ENCODE data around the gene CSF1R.
"Not testable (repeated sequence)": the region's sequence is repeated elsewhere in the genome, so short reads cannot be mapped to it uniquely, and the experiment has no call there.

The CSF1R gene

DNA sequence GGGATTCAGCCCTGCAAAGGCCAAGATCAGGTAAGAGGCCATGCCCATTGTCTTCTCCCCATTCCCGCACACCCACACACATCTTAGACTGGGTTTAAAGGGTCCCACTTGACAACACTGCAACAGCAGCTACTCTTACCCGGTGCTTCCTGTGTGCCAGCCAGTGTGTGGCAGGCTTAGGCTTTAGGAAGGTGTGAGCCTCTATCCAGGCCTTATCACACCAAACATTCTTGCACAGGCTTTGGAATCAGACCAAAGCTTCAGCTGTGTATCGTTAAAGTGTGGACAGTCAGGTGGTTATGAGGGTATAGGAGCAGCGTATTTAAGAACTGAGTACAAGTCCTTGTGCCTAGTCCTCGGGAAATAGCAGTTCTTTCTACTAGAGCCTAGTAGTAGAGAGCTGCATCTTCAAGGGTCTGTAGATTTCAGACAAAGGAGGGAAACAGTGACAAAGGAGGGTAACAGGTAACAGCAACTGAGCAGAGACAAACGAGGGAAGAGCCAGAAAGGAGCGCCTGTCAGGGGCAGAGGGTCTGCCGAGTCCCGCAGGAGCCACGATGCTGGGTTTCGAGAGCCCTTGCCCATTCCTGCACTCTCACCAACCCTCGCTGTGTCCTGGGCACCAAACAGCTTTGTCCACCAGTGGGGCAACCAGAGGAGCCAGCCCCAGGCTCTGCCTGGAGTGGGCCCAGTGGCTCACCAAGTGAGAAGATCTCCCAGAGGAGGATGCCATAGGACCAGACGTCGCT, 30.9 kb downstream of the CSF1R start:
- DNase-seq (ENCODE audit: low read depth in 3 of 3, low spot score in 1 of 3): no peak

DNA sequence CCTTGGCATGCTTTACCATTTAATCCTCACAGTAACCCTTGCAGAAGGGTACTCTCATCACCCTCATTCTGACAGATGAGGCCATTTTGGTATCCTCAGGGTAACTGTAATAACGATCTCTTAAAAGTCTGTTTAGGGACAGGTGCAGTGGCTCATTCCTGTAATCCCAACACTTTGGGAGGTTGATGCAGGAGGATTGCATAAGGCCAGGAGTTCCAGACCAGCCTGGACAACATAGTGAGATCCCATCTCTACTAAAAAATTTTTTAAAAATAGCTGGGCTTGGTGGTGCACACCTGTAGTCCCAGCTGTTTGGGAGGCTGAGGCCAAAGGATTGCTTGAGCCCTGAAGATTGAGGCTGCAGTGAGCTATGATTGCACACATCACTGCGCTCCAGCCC, 31.8 kb downstream of the CSF1R start:
- DNase-seq (ENCODE audit: low read depth in 3 of 3, low spot score in 1 of 3): no peak

DNA sequence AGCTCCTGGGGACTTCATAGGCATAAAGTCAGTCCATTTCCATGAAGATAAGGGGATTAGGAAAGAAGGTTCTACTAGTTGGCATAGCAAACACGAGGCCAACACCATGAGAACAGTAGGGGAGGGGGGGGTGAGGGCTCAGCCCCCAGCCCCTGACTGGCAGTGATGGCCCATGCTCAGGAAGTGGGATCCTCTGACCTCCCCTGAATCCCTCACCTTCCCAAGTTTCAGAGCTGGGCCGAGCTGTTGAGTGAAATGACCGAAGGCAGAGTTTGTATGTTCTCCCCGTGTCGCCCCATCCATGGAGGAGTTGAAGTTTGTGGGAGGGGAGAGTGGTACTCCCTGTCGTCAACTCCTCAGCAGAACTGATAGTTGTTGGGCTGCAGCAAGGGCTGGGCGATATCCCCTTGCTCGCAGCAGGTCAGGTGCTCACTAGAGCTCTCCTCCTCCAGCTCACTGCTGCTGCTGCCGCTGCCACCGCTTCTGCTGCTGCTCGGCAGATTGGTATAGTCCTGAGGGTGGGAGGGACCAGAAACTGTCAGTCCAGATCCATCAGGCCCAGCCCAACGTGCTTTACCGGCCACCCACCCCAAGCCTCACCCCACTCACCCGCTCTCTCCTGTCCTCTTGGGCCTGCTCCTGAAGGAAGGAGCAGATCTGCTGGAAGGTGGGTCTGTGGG, 32.5 kb downstream of the CSF1R start:
- DNase-seq (ENCODE audit: low read depth in 3 of 3, low spot score in 1 of 3): no peak

DNA sequence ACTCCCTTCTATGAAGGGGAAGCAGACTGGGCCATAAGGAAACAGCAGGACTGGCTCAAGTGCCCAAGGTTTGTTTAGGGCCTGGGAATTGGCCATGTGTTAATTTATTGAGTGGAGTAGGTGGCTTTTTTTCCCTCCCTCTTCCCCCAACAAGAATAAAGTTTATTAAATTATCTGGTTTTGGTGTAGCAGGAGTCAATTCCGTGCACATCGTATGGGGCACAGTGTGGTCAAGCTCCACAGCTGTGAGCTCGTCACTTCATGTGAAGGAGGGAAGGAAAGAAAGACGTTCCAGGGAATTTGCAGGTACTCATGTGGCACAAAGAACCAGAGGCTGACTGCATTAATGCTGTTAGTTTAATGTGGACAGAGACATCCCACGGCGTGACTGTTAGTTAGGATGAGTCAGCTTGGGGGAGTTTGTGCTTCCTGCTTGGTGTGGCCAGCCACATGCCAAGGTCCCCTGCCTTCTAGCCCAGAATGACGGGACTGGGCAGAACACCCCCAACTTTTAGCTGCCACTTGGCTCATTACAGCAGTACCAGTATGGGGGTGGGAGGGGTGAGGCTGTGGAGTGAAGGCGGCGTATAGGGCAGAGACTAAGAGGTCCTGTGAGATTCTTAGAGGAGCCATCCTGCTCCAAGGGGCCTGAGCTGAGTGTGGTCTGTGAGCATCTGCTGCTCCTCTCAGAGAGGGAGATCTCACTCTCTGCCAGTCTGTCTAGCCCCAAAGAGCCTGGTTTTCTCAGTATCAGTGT, 33.2 kb downstream of the CSF1R start:
- DNase-seq (ENCODE audit: low read depth in 3 of 3, low spot score in 1 of 3): no peak

DNA sequence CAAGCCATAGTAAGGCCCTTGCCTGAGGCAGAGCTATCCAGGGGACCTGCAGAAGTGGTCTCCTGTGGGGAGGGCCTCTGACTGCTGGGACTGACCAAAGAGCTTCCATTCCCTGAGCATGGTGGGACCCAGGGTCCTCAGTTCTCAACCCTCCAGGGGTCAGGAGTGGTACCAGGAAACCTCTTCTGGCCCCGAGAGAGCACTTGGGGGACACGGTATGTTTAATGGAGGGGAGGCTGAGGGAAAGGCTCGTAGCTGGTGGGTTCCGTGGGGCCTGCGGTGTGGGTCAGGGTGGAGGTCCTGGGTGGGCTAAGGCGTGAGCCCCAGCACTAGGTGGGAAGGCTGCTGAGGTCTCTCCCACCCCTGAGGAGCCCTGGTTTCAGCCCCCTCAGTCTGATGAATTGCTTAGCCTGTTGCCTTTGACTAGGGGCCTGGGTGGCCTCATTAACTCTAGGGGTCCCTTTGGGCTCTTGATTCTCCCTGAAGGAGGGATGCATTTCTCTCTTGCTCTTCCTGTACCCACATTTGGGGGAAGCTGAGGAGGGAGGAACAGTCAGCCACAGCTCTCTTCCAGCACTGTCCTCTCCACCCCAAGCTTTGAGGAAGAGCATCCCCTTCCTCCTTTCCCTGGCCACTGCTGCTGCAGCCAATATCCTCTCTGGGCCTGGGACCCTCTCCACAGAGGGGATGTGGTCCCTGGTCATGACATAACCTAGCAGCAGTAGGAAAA, 34.0 kb downstream of the CSF1R start:
- DNase-seq (ENCODE audit: low read depth in 3 of 3, low spot score in 1 of 3): no peak

DNA sequence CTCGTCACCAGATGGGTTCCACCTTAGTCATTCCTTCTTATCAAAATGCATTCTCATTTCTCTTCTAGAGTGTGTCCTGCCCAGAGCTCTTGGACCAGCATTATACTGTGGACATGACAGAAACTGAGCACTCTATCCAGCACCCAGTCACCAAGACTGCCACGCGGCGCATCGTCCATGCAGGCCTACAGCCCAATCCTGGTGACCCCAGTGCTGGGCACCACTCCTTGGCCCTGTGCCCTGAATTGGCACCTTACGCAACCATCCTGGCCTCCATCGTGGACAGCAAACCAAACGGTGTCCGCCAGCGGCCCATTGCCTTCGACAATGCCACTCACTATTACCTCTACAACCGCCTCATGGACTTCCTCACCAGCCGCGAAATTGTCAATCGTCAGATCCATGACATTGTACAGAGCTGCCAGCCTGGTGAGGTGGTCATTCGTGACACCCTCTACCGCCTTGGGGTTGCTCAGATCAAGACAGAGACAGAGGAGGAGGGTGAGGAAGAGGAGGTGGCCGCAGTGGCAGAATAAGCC, 34.6 kb downstream of the CSF1R start:
- DNase-seq (ENCODE audit: low read depth in 3 of 3, low spot score in 1 of 3): no peak

DNA sequence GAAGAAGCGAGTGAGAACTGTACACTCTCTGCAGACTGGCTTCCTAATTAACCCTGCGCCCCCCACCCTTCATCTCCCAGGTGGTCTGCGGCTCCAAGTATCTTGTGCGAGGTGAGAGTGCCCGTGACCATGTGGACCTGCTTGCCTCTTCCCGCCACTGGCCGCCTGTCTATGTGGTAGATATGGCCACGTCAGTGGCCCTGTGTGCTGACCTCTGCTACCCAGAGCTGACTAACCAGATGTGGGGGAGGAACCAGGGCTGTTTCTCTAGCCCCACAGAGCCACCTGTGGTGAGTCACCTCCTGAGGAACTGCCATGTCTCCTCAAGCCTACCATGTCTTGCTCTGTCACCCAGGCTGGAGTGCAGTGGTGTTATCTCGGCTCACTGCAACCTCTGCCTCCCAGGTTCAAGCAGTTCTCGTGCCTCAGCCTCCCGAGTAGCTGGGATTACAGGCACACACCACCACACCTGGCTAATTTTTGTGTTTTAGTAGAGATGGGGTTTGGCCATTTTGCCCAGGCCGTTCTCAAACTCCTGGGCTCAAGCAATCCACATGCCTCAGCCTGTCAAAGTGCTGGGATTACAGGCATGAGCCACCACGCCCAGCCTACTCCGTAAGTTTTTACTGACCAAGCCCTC, 36.1 kb downstream of the CSF1R start:
- not testable (repeated sequence) for DNase-seq (ENCODE audit: low read depth in 3 of 3, low spot score in 1 of 3)

DNA sequence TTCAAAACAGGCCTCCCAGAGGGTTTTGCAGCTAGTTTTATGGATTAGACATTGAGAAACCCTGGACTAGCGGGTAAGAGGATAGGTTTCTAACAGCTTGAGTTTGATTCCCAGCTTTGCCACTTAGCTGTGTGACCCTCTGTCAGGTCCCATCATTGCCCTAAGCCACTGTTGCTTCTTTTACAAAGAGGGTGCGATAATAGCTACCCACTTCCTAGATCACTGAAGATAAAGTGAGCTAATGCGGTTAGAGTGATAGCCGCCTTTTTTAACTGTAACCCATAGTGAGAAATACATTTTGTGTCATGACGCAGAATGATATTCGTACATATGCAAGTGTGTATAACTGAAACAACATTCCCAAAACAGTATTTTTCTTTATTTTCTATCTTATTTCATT, 40.3 kb downstream of the CSF1R start:
- DNase-seq (ENCODE audit: low read depth in 3 of 3, low spot score in 1 of 3): no peak

DNA sequence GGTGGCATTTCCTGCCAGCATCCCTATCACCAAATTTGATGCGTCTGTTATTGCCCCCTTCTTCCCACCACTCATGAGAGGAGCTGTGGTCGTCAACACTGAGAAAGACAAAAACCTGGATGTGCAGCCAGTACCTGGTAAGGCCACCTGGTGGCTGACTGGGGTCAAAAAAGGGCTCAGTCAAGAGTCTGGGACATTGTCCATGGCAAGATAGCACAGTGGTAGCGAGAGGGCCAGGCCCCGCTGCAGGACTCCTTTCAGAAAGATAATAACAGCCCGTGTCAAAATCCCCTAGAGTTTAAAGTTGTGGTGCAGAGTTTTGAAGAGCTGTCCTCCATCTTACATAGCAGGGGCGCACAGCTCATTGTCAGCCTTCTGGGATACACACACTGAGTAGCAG, 40.8 kb downstream of the CSF1R start:
- DNase-seq (ENCODE audit: low read depth in 3 of 3, low spot score in 1 of 3): no peak

DNA sequence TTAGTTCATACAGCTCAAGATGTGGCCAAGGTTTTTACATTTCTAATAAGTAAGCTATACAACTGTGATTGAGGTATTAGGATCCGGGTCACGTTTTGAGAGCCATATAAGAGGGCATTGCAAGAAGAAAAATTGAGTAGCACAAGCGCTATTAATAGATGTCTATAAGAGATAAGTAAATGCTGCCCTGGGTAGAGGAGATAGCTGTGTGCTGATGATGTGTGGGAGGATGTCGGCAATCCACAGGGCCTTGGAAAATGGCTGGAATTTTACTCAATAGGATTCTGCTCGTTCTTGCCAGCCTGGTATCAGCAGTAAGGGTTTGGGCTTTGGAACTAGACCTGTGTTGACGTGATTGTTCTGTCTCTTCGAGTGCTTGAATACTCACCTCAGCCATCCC, 41.6 kb downstream of the CSF1R start:
- DNase-seq (ENCODE audit: low read depth in 3 of 3, low spot score in 1 of 3): no peak

DNA sequence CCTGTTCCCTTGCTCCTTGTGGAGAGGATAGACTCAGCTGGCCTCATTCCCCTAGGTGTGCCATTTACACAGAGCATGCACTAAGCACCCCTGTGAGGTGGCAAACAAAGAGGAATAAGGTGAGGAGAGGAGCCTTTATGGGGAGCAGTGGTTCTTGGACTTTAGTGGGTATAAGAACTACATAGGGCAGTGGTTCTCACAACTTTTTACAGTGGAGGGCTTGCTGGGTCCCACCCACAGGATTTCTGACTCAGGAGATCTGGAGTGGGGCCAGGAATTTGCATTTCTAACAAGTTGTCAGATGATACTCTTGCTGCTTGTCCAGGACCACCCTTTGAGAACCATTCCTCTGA, 42.0 kb downstream of the CSF1R start:
- DNase-seq (ENCODE audit: low read depth in 3 of 3, low spot score in 1 of 3): no peak

DNA sequence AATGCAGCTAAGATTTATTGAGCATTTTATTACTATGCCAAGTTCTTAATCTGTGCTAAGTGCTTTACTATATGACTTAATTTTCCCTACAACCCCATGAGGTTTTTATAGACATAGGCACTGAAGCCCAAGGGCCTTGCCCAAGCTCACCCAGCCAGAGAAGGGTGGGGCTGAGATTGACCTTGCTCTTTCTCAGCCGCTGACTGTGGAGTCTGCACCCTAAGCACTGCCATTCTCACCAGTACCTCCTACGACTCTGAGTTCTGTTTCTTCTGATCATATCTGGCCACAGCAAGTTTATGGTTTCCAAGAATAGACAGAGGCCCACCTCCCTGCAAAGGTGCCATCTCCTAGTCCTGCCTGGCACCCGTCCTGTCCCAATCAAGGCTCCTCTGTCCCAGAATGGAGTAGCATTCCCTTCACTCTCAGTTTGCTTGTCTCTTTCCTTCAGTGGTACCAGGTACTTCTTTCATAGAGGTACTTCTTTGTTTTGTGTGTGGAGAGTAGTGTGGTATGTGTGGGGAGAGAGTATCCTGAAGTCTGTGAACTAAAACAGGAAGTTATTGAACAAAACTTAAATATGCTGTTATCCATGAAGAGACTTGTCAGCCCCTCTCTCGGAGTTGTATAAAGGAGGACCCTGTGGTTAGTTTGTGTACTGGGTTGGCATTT, 42.6 kb downstream of the CSF1R start:
- DNase-seq (ENCODE audit: low read depth in 3 of 3, low spot score in 1 of 3): no peak

DNA sequence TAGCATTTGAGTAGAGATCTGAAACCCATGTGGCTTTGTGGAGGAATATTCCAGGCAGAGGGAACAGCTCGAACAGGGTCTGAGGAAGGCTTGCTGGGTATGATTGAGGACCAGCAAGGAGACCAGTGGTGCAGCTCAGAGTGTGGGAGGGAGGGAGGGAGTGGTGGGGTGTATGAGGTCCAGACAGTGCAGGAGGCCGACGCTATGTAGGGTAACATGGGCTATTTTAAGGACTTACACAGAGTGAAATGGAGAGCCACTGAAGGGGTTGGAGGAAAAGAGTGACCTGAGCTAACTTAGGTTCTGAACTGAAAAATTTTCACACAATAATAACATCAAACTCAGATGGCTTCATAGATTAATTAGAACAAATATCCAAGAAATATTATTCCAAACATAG, 43.9 kb downstream of the CSF1R start:
- DNase-seq (ENCODE audit: low read depth in 3 of 3, low spot score in 1 of 3): no peak

DNA sequence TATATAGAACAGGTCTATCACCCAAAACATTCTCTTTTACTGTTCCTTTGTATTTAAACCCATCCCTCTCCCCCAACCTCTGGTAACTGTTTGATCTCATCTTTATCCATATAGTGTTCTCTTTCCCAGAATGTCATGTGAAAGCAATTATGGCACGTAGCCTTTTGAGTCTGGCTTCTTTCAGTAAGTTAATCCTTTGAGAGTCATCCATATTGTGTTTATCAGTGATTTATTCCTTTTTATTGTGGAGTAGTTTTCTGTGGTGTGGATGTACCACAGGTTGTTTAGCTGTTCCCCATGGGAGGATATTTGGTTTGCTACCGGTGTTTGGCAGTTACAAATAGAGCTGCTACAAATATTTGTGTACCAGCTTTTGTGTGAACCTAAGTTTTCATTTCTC, 47.8 kb downstream of the CSF1R start:
- DNase-seq (ENCODE audit: low read depth in 3 of 3, low spot score in 1 of 3): no peak

DNA sequence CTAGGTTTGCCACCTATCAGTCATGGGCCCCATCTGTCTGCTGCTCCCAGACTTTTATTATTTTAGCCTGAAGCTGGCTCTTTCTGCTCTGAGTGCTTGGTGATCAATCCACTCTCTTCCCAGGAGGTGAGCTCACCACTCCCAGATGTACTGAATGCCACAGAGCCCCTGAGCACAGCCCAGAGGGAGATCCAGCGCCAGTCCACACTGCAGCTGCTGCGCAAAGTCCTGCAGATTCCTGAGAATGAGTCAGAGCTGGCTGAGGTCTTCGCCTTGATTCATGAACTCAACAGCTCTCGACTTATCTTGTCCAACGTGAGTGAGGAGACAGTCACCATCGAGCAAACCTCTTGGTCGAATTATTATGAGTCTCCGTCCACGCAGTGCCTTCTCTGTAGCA, 49.8 kb downstream of the CSF1R start:
- no peak for DNase-seq (ENCODE audit: low read depth in 3 of 3, low spot score in 1 of 3)

DNA sequence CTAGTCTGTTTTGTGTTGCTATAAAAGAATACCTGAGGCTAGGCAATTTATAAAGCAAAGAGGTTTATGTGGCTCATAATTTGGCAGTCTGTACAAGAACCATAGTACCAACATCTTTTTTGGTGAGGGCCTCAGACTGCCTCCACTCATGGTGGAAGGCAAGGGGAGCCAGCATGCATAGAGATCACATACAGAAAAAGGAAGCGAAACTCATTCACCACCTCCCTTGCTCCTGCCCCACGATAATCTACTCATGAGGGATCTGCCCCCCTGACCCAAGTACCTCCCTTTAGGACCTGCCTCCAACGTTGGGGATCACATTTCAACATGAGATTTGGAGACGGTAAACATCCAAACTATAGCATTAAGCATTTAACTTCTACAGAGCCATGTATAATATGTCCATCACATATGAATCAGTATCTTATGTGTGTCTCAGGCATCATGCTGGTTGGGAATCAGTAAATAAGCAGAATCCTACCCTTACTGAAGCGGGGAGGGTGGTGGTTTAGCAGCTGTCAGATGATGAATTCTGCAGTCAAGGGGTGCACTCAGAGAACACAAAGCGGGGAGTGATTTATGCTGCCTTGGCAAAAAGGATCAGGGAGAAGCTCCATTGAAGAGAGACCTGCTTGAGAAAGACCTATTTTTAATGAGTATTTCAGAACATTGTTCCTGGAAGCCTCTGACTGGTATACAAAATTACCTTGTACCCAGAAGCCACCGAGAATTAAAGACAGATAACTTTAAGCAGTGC, 51.0 kb downstream of the CSF1R start:
- no peak for DNase-seq (ENCODE audit: low read depth in 3 of 3, low spot score in 1 of 3)

DNA sequence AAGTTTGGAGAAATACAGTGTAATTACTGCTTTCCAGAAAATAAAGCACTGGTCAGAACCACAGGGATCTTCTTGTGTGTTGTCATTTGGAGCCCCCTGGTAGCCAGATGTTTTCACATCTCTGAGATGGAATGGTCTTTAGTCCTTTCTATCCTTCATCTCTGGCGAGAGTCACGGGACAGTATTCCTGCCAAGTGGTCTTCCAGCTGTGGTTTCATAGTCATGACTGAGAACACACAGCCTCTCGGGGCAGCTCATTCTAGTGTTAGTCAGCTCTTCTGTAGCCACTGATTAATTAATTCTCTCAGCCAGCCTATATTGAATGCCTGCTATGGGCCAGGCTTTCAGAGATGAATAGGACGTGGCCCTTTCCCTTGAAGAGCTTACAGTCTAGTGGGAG, 51.7 kb downstream of the CSF1R start:
- DNase-seq (ENCODE audit: low read depth in 3 of 3, low spot score in 1 of 3): no peak

DNA sequence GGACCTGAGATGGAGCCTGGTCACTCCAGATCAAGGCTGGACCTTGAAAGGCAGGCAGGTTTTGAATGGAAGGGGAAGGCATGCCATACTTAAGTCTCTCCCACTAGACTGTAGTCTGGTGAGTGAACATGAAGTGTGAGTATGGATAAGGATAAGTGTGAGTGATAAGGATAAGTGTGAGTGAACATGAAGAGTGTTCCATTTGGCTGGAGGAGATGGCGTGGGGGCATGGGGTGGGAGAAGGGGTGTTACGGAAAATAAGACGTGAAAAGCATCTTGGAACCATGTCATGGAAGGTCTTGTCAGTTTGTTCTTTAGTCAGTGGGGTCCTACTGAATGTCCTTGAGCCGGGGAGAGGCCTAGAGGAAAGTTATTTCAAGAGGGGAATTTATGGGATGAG, 53.0 kb downstream of the CSF1R start:
- DNase-seq (ENCODE audit: low read depth in 3 of 3, low spot score in 1 of 3): no peak

DNA sequence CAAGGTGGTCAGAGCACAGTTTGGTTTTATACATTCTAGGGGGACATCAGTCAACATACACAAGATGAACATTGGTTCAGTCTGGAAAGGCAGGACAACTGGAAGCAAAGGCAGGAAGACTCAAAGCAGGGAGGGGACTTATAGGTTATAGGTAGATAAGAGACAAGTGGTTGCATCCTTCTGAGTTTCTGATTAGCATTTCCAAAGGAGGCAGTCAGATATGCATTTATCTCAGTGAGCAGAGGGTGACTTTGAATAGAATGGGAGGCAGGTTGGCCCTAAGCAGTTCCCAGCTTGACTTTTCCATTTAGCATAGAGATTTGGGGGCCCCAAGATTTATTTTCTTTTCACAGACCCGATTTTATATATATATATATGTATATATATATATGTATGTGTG, 58.3 kb downstream of the CSF1R start:
- DNase-seq (ENCODE audit: low read depth in 3 of 3, low spot score in 1 of 3): not testable (repeated sequence)
